Omental fat pad (tissue), 4 donors: ENCODE data around the gene DXO. TPM values are rescaled to one million over a fixed set of nuclear protein-coding genes. Genes with fewer than 3 reads are reported as not detected.
"Not testable (repeated sequence)": the region's sequence is repeated elsewhere in the genome, so short reads cannot be mapped to it uniquely, and the experiment has no call there.

Experiments
- ATAC-seq: fragments of 150-250 bp; one replicate; pipeline ENCODE4 v1.9.1; 2016; ENCODE audit warnings: mild to moderate bottlenecking, moderate library complexity; ENCODE audit not compliant: low FRiP score
- DNase-seq: peaks from one replicate; pipeline ENCODE4 v3.0.0-alpha.2; 2019; ENCODE audit warnings: low spot score
- CTCF ChIP-seq, 3 donors: fragments of 450-650 bp; IDR thresholded peaks; one replicate each; pipeline ENCODE4 v1.5.1; 2016 to 2017; ENCODE audit warnings: antibody characterized with exemption in 3 of 3, mild to moderate bottlenecking in 3 of 3, moderate library complexity in 2 of 3
- total RNA-seq, 4 donors: library from RNA; depleted of rRNA; stranded (reverse); fragments of >200 nt; gene quantifications; one replicate each; pipeline ENCODE4 v1.1.0, GENCODE V29; 2016

DXO gene
- total RNA-seq, 4 donors from 2014 or later: 15.6 to 19.9 (median 18.4) TPM

- DNase-seq, ATAC-seq: not testable (repeated sequence)
Measured at GRCh38 chr6:31989363-31989762, 17.4 kb upstream of the DXO start.

- DNase-seq: not testable (repeated sequence)
- peak; percentile 69 for ATAC-seq
Measured at GRCh38 chr6:31981744-31982143, 9.8 kb upstream of the DXO start, which contains the start of gene C4A. TSS of gene C4A (plus strand) at chr6:31982057. CDS start at chr6:31982108, 51 bp downstream.

- ATAC-seq, DNase-seq: not testable (repeated sequence)
Measured at GRCh38 chr6:31980998-31981397, 9.1 kb upstream of the DXO start.

- not testable (repeated sequence) for DNase-seq, ATAC-seq
Measured at GRCh38 chr6:31980195-31980876, 8.4 kb upstream of the DXO start.

- ATAC-seq (no peak), DNase-seq (no peak)
- no peak for TF ChIP-seq CTCF (IDR thresholded peaks at IDR 0.05)
Measured at GRCh38 chr6:31979238-31979898, 7.4 kb upstream of the DXO start.

- no peak for TF ChIP-seq CTCF (IDR thresholded peaks at IDR 0.05)
- DNase-seq (no peak), ATAC-seq (no peak)
Measured at GRCh38 chr6:31978831-31979230, 6.9 kb upstream of the DXO start.

- no peak for DNase-seq
- no peak for ATAC-seq
- no peak for TF ChIP-seq CTCF (IDR thresholded peaks at IDR 0.05)
Measured at GRCh38 chr6:31977816-31978431, 6.0 kb upstream of the DXO start.

GRCh38 chr6:31976065-31976464, 4.1 kb upstream of the DXO start:
- DNase-seq, ATAC-seq: not testable (repeated sequence)

GRCh38 chr6:31972709-31973350, 892 bp upstream of the DXO start:
- no peak for TF ChIP-seq CTCF (IDR thresholded peaks at IDR 0.05)
- peak; percentile 23 for ATAC-seq
- no peak for DNase-seq
